Fibroblast of lung (primary cell): ENCODE data around the gene CHN2. TPM values are rescaled to one million over a fixed set of nuclear protein-coding genes. Genes with fewer than 3 reads are reported as not detected.

Experiments
- DNase-seq, 2 donors: peaks; one replicate each; pipeline versions ENCODE4 v3.0.0 to v3.0.0-alpha.2; 2010; ENCODE audit warnings: low read depth in 2 of 2
- H2AFZ ChIP-seq: 2 replicates; pipeline ENCODE4 v1.5.1; 2012; ENCODE audit warnings: low read length, control low read depth, inconsistent platforms
- H3K27ac ChIP-seq: 2 replicates; pipeline ENCODE4 v1.5.1; 2011; ENCODE audit warnings: low read length, control low read depth; ENCODE audit not compliant: insufficient read depth
- H3K27me3 ChIP-seq: 2 replicates; pipeline ENCODE4 v1.5.1; 2011; ENCODE audit warnings: mild to moderate bottlenecking, low read length; ENCODE audit not compliant: control insufficient read depth, insufficient read depth
- H3K36me3 ChIP-seq: 2 replicates; pipeline ENCODE4 v1.5.1; 2011; ENCODE audit warnings: low read length; ENCODE audit not compliant: control insufficient read depth, insufficient read depth
- H3K4me1 ChIP-seq: 2 replicates; pipeline ENCODE4 v1.5.1; 2011; ENCODE audit warnings: low read length; ENCODE audit not compliant: control insufficient read depth, insufficient read depth; ENCODE audit errors: extremely low read depth
- H3K4me2 ChIP-seq: 2 replicates; pipeline ENCODE4 v1.5.1; 2011; ENCODE audit warnings: low read length, control low read depth; ENCODE audit not compliant: insufficient read depth; ENCODE audit errors: extremely low read depth
- H3K4me3 ChIP-seq, 4 experiments: fragments of 200-600 bp in 1 of 4; sonication (generic) in 1 of 4; replicated peaks in 1 of 4; 2 replicates each; pipeline ENCODE4 v1.5.1; 2011 to 2016; ENCODE audit warnings: low read length in 4 of 4, low read depth in 3 of 4, mild to moderate bottlenecking in 3 of 4, control low read depth in 2 of 4, inconsistent platforms in 1 of 4, mixed read lengths in 1 of 4; ENCODE audit not compliant: insufficient read depth in 1 of 4; ENCODE audit errors: control extremely low read depth in 1 of 4
- H3K79me2 ChIP-seq: 2 replicates; pipeline ENCODE4 v1.5.1; 2012; ENCODE audit warnings: mild to moderate bottlenecking, low read length, inconsistent platforms; ENCODE audit not compliant: control insufficient read depth, insufficient read depth
- H3K9ac ChIP-seq: 2 replicates; pipeline ENCODE4 v1.5.1; 2011; ENCODE audit warnings: mild to moderate bottlenecking, low read length, control low read depth; ENCODE audit not compliant: insufficient read depth
- H3K9me3 ChIP-seq: 2 replicates; pipeline ENCODE4 v1.5.1; 2012; ENCODE audit warnings: low read depth, low read length; ENCODE audit not compliant: control insufficient read depth, insufficient read depth
- H4K20me1 ChIP-seq: 2 replicates; pipeline ENCODE4 v1.5.1; 2011; ENCODE audit warnings: low read length; ENCODE audit not compliant: control insufficient read depth, insufficient read depth; ENCODE audit errors: extremely low read depth
- EZH2 ChIP-seq: IDR thresholded peaks from 2 replicates; pipeline ENCODE4 v1.5.1; 2012; ENCODE audit warnings: low read length, control low read depth, mild to moderate bottlenecking; ENCODE audit errors: missing control alignments
- polyA plus RNA-seq, 2 donors: library from polyadenylated mRNA; depleted of rRNA in 1 of 2; stranded (reverse) in 1 of 2; unstranded in 1 of 2; fragments of >200 nt; gene quantifications; 2 replicates each; pipeline ENCODE4 v1.2.1, GENCODE V29; 2011 to 2012; ENCODE audit warnings: missing spikeins in 1 of 2
- total RNA-seq: library from RNA; depleted of rRNA; stranded (reverse); fragments of >200 nt; gene quantifications from 2 replicates; pipeline ENCODE4 v1.2.1, GENCODE V29; 2014
- TF ChIP-seq, protein P1 (sequence below), 2 donors: IDR thresholded peaks in 1 of 2; conservative IDR thresholded peaks in 1 of 2; 1 replicate in 1 of 2; 2 replicates in 1 of 2; pipeline ENCODE4 v1.5.1; 2011 to 2012; ENCODE audit warnings: low read length in 2 of 2, control low read depth in 1 of 2, inconsistent platforms in 1 of 2, low read depth in 1 of 2, mild to moderate bottlenecking in 1 of 2

Gene CHN2
- total and polyA plus RNA-seq, 2 donors (not counting 1 experiment from before 2014, with no cell fraction given), result 0.33 to 0.53 TPM

- Histone ChIP-seq H3K36me3 (no peaks in the 10 kb centered on the region), H3K27ac (no peak overlapping the region), H3K4me2 (no peak overlapping the region), H3K27me3 (peaks cover 2% of the 10 kb centered on the region), H3K4me3 (no peak overlapping the region), H3K9me3 (no peaks in the 10 kb centered on the region), H3K79me2 (no peaks in the 10 kb centered on the region), H3K4me1 (no peaks in the 10 kb centered on the region), H2AFZ (no peak overlapping the region), H3K9ac (no peak overlapping the region), H4K20me1 (no peaks in the 10 kb centered on the region)
- DNase-seq, result no peak
- TF ChIP-seq, protein P1, sequence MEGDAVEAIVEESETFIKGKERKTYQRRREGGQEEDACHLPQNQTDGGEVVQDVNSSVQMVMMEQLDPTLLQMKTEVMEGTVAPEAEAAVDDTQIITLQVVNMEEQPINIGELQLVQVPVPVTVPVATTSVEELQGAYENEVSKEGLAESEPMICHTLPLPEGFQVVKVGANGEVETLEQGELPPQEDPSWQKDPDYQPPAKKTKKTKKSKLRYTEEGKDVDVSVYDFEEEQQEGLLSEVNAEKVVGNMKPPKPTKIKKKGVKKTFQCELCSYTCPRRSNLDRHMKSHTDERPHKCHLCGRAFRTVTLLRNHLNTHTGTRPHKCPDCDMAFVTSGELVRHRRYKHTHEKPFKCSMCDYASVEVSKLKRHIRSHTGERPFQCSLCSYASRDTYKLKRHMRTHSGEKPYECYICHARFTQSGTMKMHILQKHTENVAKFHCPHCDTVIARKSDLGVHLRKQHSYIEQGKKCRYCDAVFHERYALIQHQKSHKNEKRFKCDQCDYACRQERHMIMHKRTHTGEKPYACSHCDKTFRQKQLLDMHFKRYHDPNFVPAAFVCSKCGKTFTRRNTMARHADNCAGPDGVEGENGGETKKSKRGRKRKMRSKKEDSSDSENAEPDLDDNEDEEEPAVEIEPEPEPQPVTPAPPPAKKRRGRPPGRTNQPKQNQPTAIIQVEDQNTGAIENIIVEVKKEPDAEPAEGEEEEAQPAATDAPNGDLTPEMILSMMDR (conservative IDR thresholded peaks at IDR 0.05 in 1 of 2, IDR thresholded peaks at IDR 0.05 in 1 of 2; ENCODE audit: low read depth in 1 of 2, low read length in 2 of 2), result no peak
- TF ChIP-seq EZH2, result no peak
Measured at GRCh38 chr7:29276806-29277205, 82.2 kb downstream of the CHN2 start.

GRCh38 chr7:29277436-29278215 lies 83.1 kb downstream of the CHN2 start:
- Histone ChIP-seq H3K9me3 (no peaks in the 10 kb centered on the region), H2AFZ (no peak overlapping the region), H3K27me3 (peaks cover 2% of the 10 kb centered on the region), H4K20me1 (no peaks in the 10 kb centered on the region), H3K9ac (no peak overlapping the region), H3K27ac (no peak overlapping the region), H3K4me1 (no peaks in the 10 kb centered on the region), H3K4me2 (no peak overlapping the region), H3K36me3 (no peaks in the 10 kb centered on the region), H3K79me2 (no peaks in the 10 kb centered on the region), H3K4me3 (no peak overlapping the region)
- DNase-seq, result no peak
- TF ChIP-seq EZH2, result no peak
- TF ChIP-seq, protein P1 (conservative IDR thresholded peaks at IDR 0.05 in 1 of 2, IDR thresholded peaks at IDR 0.05 in 1 of 2; ENCODE audit: low read depth in 1 of 2, low read length in 2 of 2), result no peak

- no peaks in the 10 kb centered on the region for H3K79me2 ChIP-seq
- no peak overlapping the region for H3K9ac ChIP-seq
- H3K4me1 ChIP-seq, result no peaks in the 10 kb centered on the region
- peaks cover 2% of the 10 kb centered on the region for H3K27me3 ChIP-seq
- no peak overlapping the region for H3K27ac ChIP-seq
- no peak for DNase-seq
- H4K20me1 ChIP-seq, result no peaks in the 10 kb centered on the region
- no peak overlapping the region for H3K4me3 ChIP-seq
- H3K4me2 ChIP-seq, result no peak overlapping the region
- H3K9me3 ChIP-seq, result no peaks in the 10 kb centered on the region
- H2AFZ ChIP-seq, result no peak overlapping the region
- H3K36me3 ChIP-seq, result no peaks in the 10 kb centered on the region
- TF ChIP-seq EZH2, result no peak
- TF ChIP-seq, protein P1 (conservative IDR thresholded peaks at IDR 0.05 in 1 of 2, IDR thresholded peaks at IDR 0.05 in 1 of 2; ENCODE audit: low read depth in 1 of 2, low read length in 2 of 2), result no peak
Measured at GRCh38 chr7:29278337-29279069, 83.9 kb downstream of the CHN2 start.
